ENCODE results near the gene TSN. TPM values are rescaled to one million over a fixed set of nuclear protein-coding genes. Genes with fewer than 3 reads are reported as not detected.

TSN gene
- total RNA-seq, 1 experiment from 2014 or later, result 91.5 TPM

GRCh38 chr2:121815216-121815615 is 59.8 kb downstream of the TSN start:
- DNase-seq (ENCODE audit: low read depth, low spot score) (no peak), ATAC-seq (no peak)
- Histone ChIP-seq H3K9ac (ENCODE audit: low read length) (no peak overlapping the region), H3K27ac (ENCODE audit: low read depth, low read length) (no peak overlapping the region), H3K79me2 (ENCODE audit: insufficient read depth, low read length) (no peaks in the 10 kb centered on the region), H3K4me3 (replicated peaks in 1 of 2; ENCODE audit: low read depth in 1 of 2, low read length in 2 of 2) (no peak overlapping the region), H3K36me3 (ENCODE audit: control insufficient read depth in 1 of 2, insufficient read depth in 2 of 2, low read length in 2 of 2) (no peaks in the 10 kb centered on the region), H3K27me3 (ENCODE audit: insufficient read depth, low read length) (no peaks in the 10 kb centered on the region; the same call in 1 of the 2 replicates), H3K4me1 (ENCODE audit: control insufficient read depth in 1 of 2, insufficient read depth in 2 of 2, low read length in 2 of 2) (no peaks in the 10 kb centered on the region), H2AFZ (ENCODE audit: low read depth, low read length, poor library complexity, severe bottlenecking) (no peak overlapping the region), H3K9me2 (ENCODE audit: insufficient read depth) (no peaks in the 10 kb centered on the region), H3K4me2 (ENCODE audit: low read length) (no peak overlapping the region), H4K20me1 (ENCODE audit: insufficient read depth) (no peaks in the 10 kb centered on the region), H3K9me3 (ENCODE audit: control insufficient read depth in 1 of 2, insufficient read depth in 1 of 2, low read depth in 1 of 2, low read length in 2 of 2) (no peaks in the 10 kb centered on the region)
- ChIA-PET CTCF (no interaction called here), RAD21 (ENCODE audit: low non-redundant PET in 1 of 2, low total read pairs in 2 of 2, uncharacterized antibody in 2 of 2, unreplicated experiment in 2 of 2) (no interaction called here), POLR2A (no interaction called here)
- TF ChIP-seq POLR2AphosphoS5 (IDR thresholded peaks at IDR 0.05; ENCODE audit: low read depth, low read length), result no peak
- no peak for TF ChIP-seq ATF3 (IDR thresholded peaks at IDR 0.05)
- TF ChIP-seq YY1 (IDR thresholded peaks at IDR 0.05; ENCODE audit: extremely low read depth, insufficient replicate concordance, low read depth, low read length), result no peak
- no peak for TF ChIP-seq MAX (IDR thresholded peaks at IDR 0.05)
- TF ChIP-seq SRF (IDR thresholded peaks at IDR 0.05; ENCODE audit: low read depth), result no peak
- TF ChIP-seq SIN3A (IDR thresholded peaks at IDR 0.05; ENCODE audit: low read depth), result no peak
- no peak for TF ChIP-seq REST (IDR thresholded peaks at IDR 0.05; ENCODE audit: low read depth)
- no peak for TF ChIP-seq CBX3 (IDR thresholded peaks at IDR 0.05; ENCODE audit: low read depth)
- no peak for TF ChIP-seq EZH2phosphoT487 (IDR thresholded peaks at IDR 0.05; ENCODE audit: borderline replicate concordance)
- TF ChIP-seq POLR2A (IDR thresholded peaks at IDR 0.05; ENCODE audit: borderline replicate concordance, extremely low read depth, insufficient read depth, insufficient read length), result no peak
- no peak for TF ChIP-seq SP1 (IDR thresholded peaks at IDR 0.05; ENCODE audit: low read depth)
- BruUV-seq (replicated peaks), result no TSS peak
- intact Hi-C loops (cut with micrococcal nuclease), result no loop called here
